Left colon (tissue), 2 donors: ENCODE data around the gene PRPF8. TPM values are rescaled to one million over a fixed set of nuclear protein-coding genes. Genes with fewer than 3 reads are reported as not detected.
"Not testable (repeated sequence)": the region's sequence is repeated elsewhere in the genome, so short reads cannot be mapped to it uniquely, and the experiment has no call there.

Experiments
- ATAC-seq: fragments of 200-7000 bp; cut with Tn5 transposase; one replicate; pipeline ENCODE4 v1.9.1; 2020; ENCODE audit warnings: mild to moderate bottlenecking, moderate library complexity
- DNase-seq, 2 donors: peaks; one replicate each; pipeline ENCODE4 v3.0.0-alpha.2; 2020
- intact Hi-C, 2 donors: fragments of 100-400 bp; cut with DNase I in 1 of 2; cut with micrococcal nuclease in 1 of 2; formaldehyde crosslinking; loops; one replicate each; pipeline versions ENCODE4 v1.11.2 to v1.14.0; 2022; cut with DNase I, micrococcal nuclease
- long read RNA-seq: library from polyadenylated mRNA; unstranded; transcript quantifications from one replicate; pipeline ENCODE4 v2.0.0, GENCODE V29; 2021
- total RNA-seq, 2 donors: library from RNA; stranded (reverse); fragmentation: NEBNext Ultra II Directional; extraction: Animal tissue kit (Norgen Biotek cat#: 25700); gene quantifications; one replicate each; pipeline ENCODE4 v1.2.1, GENCODE V29; 2021
- donor health status: DM: no; HTN: no; CAD: no.
- donor health status: DM: yes; HTN: yes; CAD: no.

The PRPF8 gene
- total RNA-seq: 100 to 1,000 TPM; 162 to 204 TPM
- long read RNA-seq, partial matches to known transcripts: 52 of 56 reads
- long read RNA-seq, other reads (novel, unspliced or antisense): 4 of 56 reads

- DNase-seq (peak; percentile 98), ATAC-seq (peak; percentile 98)
- intact Hi-C loops: no loop called here
Observed at GRCh38 chr17:1684378-1685189, at the start of gene PRPF8. Gene PRPF8 (minus strand): TSS chr17:1684867. CDS start chr17:1684571, 296 bp downstream.

GRCh38 chr17:1733759-1734158 is 49.1 kb upstream of the PRPF8 start:
- ATAC-seq (no peak), DNase-seq (no peak)
- intact Hi-C loops: no loop called here

GRCh38 chr17:1732833-1733321 is 48.2 kb upstream of the PRPF8 start:
- ATAC-seq (no peak), DNase-seq (no peak)
- intact Hi-C loops: no loop called here

- intact Hi-C loops: no loop called here
- DNase-seq: no peak
- ATAC-seq: no peak
Observed at GRCh38 chr17:1732241-1732832, 47.7 kb upstream of the PRPF8 start.

- ATAC-seq (no peak), DNase-seq (no peak)
- intact Hi-C loops: no loop called here
Observed at GRCh38 chr17:1731194-1731506, 46.5 kb upstream of the PRPF8 start.

GRCh38 chr17:1730326-1731193 is 45.9 kb upstream of the PRPF8 start:
- DNase-seq: peak; percentile 66 to 70
- intact Hi-C loops: no loop called here
- peak; percentile 24 for ATAC-seq

GRCh38 chr17:1729966-1730325 is 45.3 kb upstream of the PRPF8 start:
- intact Hi-C loops: loop anchor here in 1 of 2 donors (10.0 kb wide), 1 partner anchor 55 kb away; no protein-coding TSS in a partner anchor
- ATAC-seq (no peak), DNase-seq (no peak)

GRCh38 chr17:1727876-1728630 is 43.4 kb upstream of the PRPF8 start:
- intact Hi-C loops: loop anchor here in 1 of 2 donors (10.0 kb wide), 1 partner anchor 57 kb away; no protein-coding TSS in a partner anchor
- DNase-seq: no peak
- no peak for ATAC-seq

GRCh38 chr17:1727258-1727789 is 42.7 kb upstream of the PRPF8 start:
- ATAC-seq (no peak), DNase-seq (no peak)
- intact Hi-C loops: loop anchor here in 1 of 2 donors (10.0 kb wide), 1 partner anchor 57 kb away; no protein-coding TSS in a partner anchor

GRCh38 chr17:1726626-1727257 is 42.1 kb upstream of the PRPF8 start:
- no peak for DNase-seq
- no peak for ATAC-seq
- intact Hi-C loops: loop anchor here in 1 of 2 donors (10.0 kb wide), 1 partner anchor 58 kb away; no protein-coding TSS in a partner anchor

- intact Hi-C loops: loop anchor here in 1 of 2 donors (10.0 kb wide), 1 partner anchor 59 kb away; no protein-coding TSS in a partner anchor
- ATAC-seq: no peak
- DNase-seq: no peak
Observed at GRCh38 chr17:1725642-1726511, 41.2 kb upstream of the PRPF8 start.

- intact Hi-C loops: loop anchor here (5.0 to 10.0 kb wide), 2 partner anchors 57 to 60 kb away; no protein-coding TSS in a partner anchor
- DNase-seq (no peak), ATAC-seq (peak; percentile 68)
Observed at GRCh38 chr17:1724869-1725641, 40.4 kb upstream of the PRPF8 start.

GRCh38 chr17:1724351-1724868 is 39.7 kb upstream of the PRPF8 start, which contains the start of gene WDR81:
Gene WDR81 (plus strand): TSS chr17:1724704. CDS start chr17:1724960, 256 bp downstream.
- ATAC-seq (peak; percentile 87), DNase-seq (peak; percentile 92 to 96)
- intact Hi-C loops: loop anchor here (5.0 to 10.0 kb wide), 2 partner anchors 58 to 60 kb away; no protein-coding TSS in a partner anchor

GRCh38 chr17:1722022-1722421 is 37.4 kb upstream of the PRPF8 start:
- not testable (repeated sequence) for ATAC-seq, DNase-seq
- intact Hi-C loops: loop anchor here (5.0 to 10.0 kb wide), 2 partner anchors 60 to 63 kb away; no protein-coding TSS in a partner anchor

- intact Hi-C loops: loop anchor here (5.0 to 10.0 kb wide), 2 partner anchors 61 to 64 kb away; no protein-coding TSS in a partner anchor
- peak in 1 of 2 donors; percentile 77 for DNase-seq
Observed at GRCh38 chr17:1720856-1721386, 36.3 kb upstream of the PRPF8 start.

More at GRCh38 chr17:1720856-1721386, 36.3 kb upstream of the PRPF8 start:
- ATAC-seq: no peak
